IPS-20b (cell line): ENCODE measurements around the gene NTRK2.

Source experiments
- H3K27ac ChIP-seq: one replicate; pipeline ENCODE4 v1.5.1; 2013; ENCODE audit warnings: low read length
- H3K27me3 ChIP-seq: 2 replicates; pipeline ENCODE4 v1.6.1; 2013; ENCODE audit warnings: mild to moderate bottlenecking, low read length, inconsistent platforms; ENCODE audit not compliant: insufficient read depth
- H3K36me3 ChIP-seq: 2 replicates; pipeline ENCODE4 v1.6.1; 2013; ENCODE audit warnings: low read depth, mild to moderate bottlenecking, inconsistent platforms, low read length, moderate library complexity; ENCODE audit not compliant: insufficient read depth
- H3K4me1 ChIP-seq: 2 replicates; pipeline ENCODE4 v1.6.1; 2013; ENCODE audit warnings: mild to moderate bottlenecking, control low read depth, inconsistent platforms, low read length, moderate library complexity; ENCODE audit not compliant: insufficient read depth
- H3K4me3 ChIP-seq: 2 replicates; pipeline ENCODE4 v1.5.1; 2013; ENCODE audit warnings: mild to moderate bottlenecking, low read length, inconsistent platforms
- H3K9ac ChIP-seq: 2 replicates; pipeline ENCODE4 v1.6.1; 2013; ENCODE audit warnings: low read depth, mild to moderate bottlenecking, inconsistent platforms, low read length, moderate library complexity
- H3K9me3 ChIP-seq: 2 replicates; pipeline ENCODE4 v1.6.1; 2013; ENCODE audit warnings: mild to moderate bottlenecking, low read depth, low read length, inconsistent platforms; ENCODE audit not compliant: insufficient read depth

The NTRK2 gene

GRCh38 chr9:84709056-84709455, 39.5 kb downstream of the NTRK2 start:
- H3K27ac ChIP-seq: no peak overlapping the region
- H3K36me3 ChIP-seq: no peaks in the 10 kb centered on the region
- peaks cover 27% of the 10 kb centered on the region for H3K4me1 ChIP-seq
- no peaks in the 10 kb centered on the region for H3K9me3 ChIP-seq
- H3K27me3 ChIP-seq: no peaks in the 10 kb centered on the region
- no peak overlapping the region for H3K4me3 ChIP-seq
- no peak overlapping the region for H3K9ac ChIP-seq

- Histone ChIP-seq H3K36me3 (no peaks in the 10 kb centered on the region), H3K27me3 (no peaks in the 10 kb centered on the region), H3K4me3 (no peak overlapping the region), H3K9me3 (no peaks in the 10 kb centered on the region), H3K27ac (no peak overlapping the region), H3K9ac (no peak overlapping the region), H3K4me1 (peaks cover 29% of the 10 kb centered on the region)
Observed at GRCh38 chr9:84710701-84711397, 41.3 kb downstream of the NTRK2 start.

GRCh38 chr9:84711398-84711777, 41.9 kb downstream of the NTRK2 start:
- no peaks in the 10 kb centered on the region for H3K27me3 ChIP-seq
- H3K36me3 ChIP-seq: no peaks in the 10 kb centered on the region
- no peak overlapping the region for H3K27ac ChIP-seq
- H3K4me3 ChIP-seq: no peak overlapping the region
- H3K9ac ChIP-seq: no peak overlapping the region
- peaks cover 29% of the 10 kb centered on the region for H3K4me1 ChIP-seq
- H3K9me3 ChIP-seq: no peaks in the 10 kb centered on the region

- H3K27ac ChIP-seq: no peak overlapping the region
- H3K4me3 ChIP-seq: no peak overlapping the region
- H3K36me3 ChIP-seq: no peaks in the 10 kb centered on the region
- no peak overlapping the region for H3K9ac ChIP-seq
- H3K4me1 ChIP-seq: peaks cover 29% of the 10 kb centered on the region
- H3K9me3 ChIP-seq: no peaks in the 10 kb centered on the region
- no peaks in the 10 kb centered on the region for H3K27me3 ChIP-seq
Observed at GRCh38 chr9:84711936-84712335, 42.4 kb downstream of the NTRK2 start.

- Histone ChIP-seq H3K9ac (no peak overlapping the region), H3K4me1 (0 out of 2 replicates have a peak, but pooled peaks cover 3% of the 10 kb centered on the region), H3K4me3 (no peak overlapping the region), H3K9me3 (no peaks in the 10 kb centered on the region), H3K36me3 (no peaks in the 10 kb centered on the region), H3K27ac (no peak overlapping the region), H3K27me3 (no peaks in the 10 kb centered on the region)
Observed at GRCh38 chr9:84716217-84716616, 46.7 kb downstream of the NTRK2 start.

GRCh38 chr9:84718476-84718875, 48.9 kb downstream of the NTRK2 start:
- H3K36me3 ChIP-seq: no peaks in the 10 kb centered on the region
- H3K27ac ChIP-seq: no peak overlapping the region
- no peak overlapping the region for H3K4me3 ChIP-seq
- no peak overlapping the region for H3K9ac ChIP-seq
- no peaks in the 10 kb centered on the region for H3K9me3 ChIP-seq
- H3K4me1 ChIP-seq: 0 out of 2 replicates have a peak, but pooled peaks cover 3% of the 10 kb centered on the region
- no peaks in the 10 kb centered on the region for H3K27me3 ChIP-seq

- Histone ChIP-seq H3K4me1 (no peaks in the 10 kb centered on the region), H3K4me3 (no peak overlapping the region), H3K27ac (no peak overlapping the region), H3K27me3 (no peaks in the 10 kb centered on the region), H3K9me3 (no peaks in the 10 kb centered on the region), H3K9ac (no peak overlapping the region), H3K36me3 (no peaks in the 10 kb centered on the region)
Observed at GRCh38 chr9:84722388-84722989, 53.0 kb downstream of the NTRK2 start.

- Histone ChIP-seq H3K4me3 (no peak overlapping the region), H3K9ac (no peak overlapping the region), H3K9me3 (no peaks in the 10 kb centered on the region), H3K27ac (no peak overlapping the region), H3K36me3 (no peaks in the 10 kb centered on the region), H3K27me3 (no peaks in the 10 kb centered on the region), H3K4me1 (peaks cover 1% of the 10 kb centered on the region; the same call in 1 of the 2 replicates)
Observed at GRCh38 chr9:84723426-84723825, 53.9 kb downstream of the NTRK2 start.

GRCh38 chr9:84731696-84732095, 62.2 kb downstream of the NTRK2 start:
- Histone ChIP-seq H3K4me1 (peaks cover 23% of the 10 kb centered on the region), H3K9ac (no peak overlapping the region), H3K9me3 (no peaks in the 10 kb centered on the region)

GRCh38 chr9:84736081-84736480, 66.6 kb downstream of the NTRK2 start:
- no peaks in the 10 kb centered on the region for H3K36me3 ChIP-seq
- peaks cover 13% of the 10 kb centered on the region; the same call in 1 of the 2 replicates for H3K4me1 ChIP-seq
- no peaks in the 10 kb centered on the region for H3K9me3 ChIP-seq
- no peak overlapping the region for H3K9ac ChIP-seq
- no peak overlapping the region for H3K27ac ChIP-seq
- no peaks in the 10 kb centered on the region for H3K27me3 ChIP-seq
- H3K4me3 ChIP-seq: no peak overlapping the region

More at GRCh38 chr9:84731696-84732095, 62.2 kb downstream of the NTRK2 start:
- Histone ChIP-seq H3K4me3 (no peak overlapping the region), H3K36me3 (no peaks in the 10 kb centered on the region), H3K27ac (no peak overlapping the region), H3K27me3 (no peaks in the 10 kb centered on the region)

GRCh38 chr9:84736536-84736935, 67.0 kb downstream of the NTRK2 start:
- Histone ChIP-seq H3K4me1 (peaks cover 13% of the 10 kb centered on the region; the same call in 1 of the 2 replicates), H3K36me3 (no peaks in the 10 kb centered on the region), H3K9ac (no peak overlapping the region), H3K4me3 (no peak overlapping the region), H3K27me3 (no peaks in the 10 kb centered on the region), H3K9me3 (no peaks in the 10 kb centered on the region), H3K27ac (no peak overlapping the region)

- H3K9ac ChIP-seq: no peak overlapping the region
- no peak overlapping the region for H3K27ac ChIP-seq
- H3K4me3 ChIP-seq: no peak overlapping the region
- peaks cover 13% of the 10 kb centered on the region; the same call in 1 of the 2 replicates for H3K4me1 ChIP-seq
- no peaks in the 10 kb centered on the region for H3K9me3 ChIP-seq
- H3K27me3 ChIP-seq: no peaks in the 10 kb centered on the region
- no peaks in the 10 kb centered on the region for H3K36me3 ChIP-seq
Observed at GRCh38 chr9:84738353-84738752, 68.8 kb downstream of the NTRK2 start.
